RWPE2 (cell line): ENCODE results near the gene PI16.
A peak's percentile ranks its signal among the peaks of the same experiment; 100 is the strongest.

Experiments
- ATAC-seq: fragments of 200-7000 bp; cut with Tn5 transposase; 3 replicates; pipeline ENCODE4 v1.9.1; 2021; ENCODE audit warnings: low read depth
- DNase-seq: peaks from one replicate; pipeline ENCODE4 v3.0.0-alpha.2; 2020; ENCODE audit warnings: low spot score
- H3K27ac ChIP-seq: fragments of 450-650 bp; 2 replicates; pipeline ENCODE4 v1.5.1; 2017; ENCODE audit warnings: mild to moderate bottlenecking; ENCODE audit not compliant: poor library complexity, severe bottlenecking
- H3K27me3 ChIP-seq: fragments of 250-450 bp; sonication (Bioruptor Pico); 2 replicates; pipeline ENCODE4 v1.5.1; 2021; ENCODE audit warnings: mild to moderate bottlenecking, moderate library complexity; ENCODE audit not compliant: insufficient read depth, poor library complexity, severe bottlenecking
- H3K36me3 ChIP-seq: fragments of 250-450 bp; sonication (Bioruptor Pico); 2 replicates; pipeline ENCODE4 v1.5.1; 2020; ENCODE audit warnings: low read depth, mild to moderate bottlenecking, moderate library complexity
- H3K4me1 ChIP-seq: fragments of 250-450 bp; sonication (Bioruptor Pico); 2 replicates; pipeline ENCODE4 v1.5.1; 2021; ENCODE audit warnings: mild to moderate bottlenecking, moderate library complexity; ENCODE audit not compliant: insufficient read depth, poor library complexity, severe bottlenecking
- H3K4me3 ChIP-seq: fragments of 250-450 bp; sonication (Bioruptor Pico); 2 replicates; pipeline ENCODE4 v1.5.1; 2021; ENCODE audit warnings: mild to moderate bottlenecking, moderate library complexity; ENCODE audit not compliant: severe bottlenecking
- H3K9me3 ChIP-seq: fragments of 250-450 bp; sonication (Bioruptor Pico); 2 replicates; pipeline ENCODE4 v1.5.1; 2021; ENCODE audit warnings: mild to moderate bottlenecking, moderate library complexity; ENCODE audit not compliant: severe bottlenecking
- TF ChIP-seq, protein P1 (sequence below): fragments of 450-650 bp; IDR thresholded peaks from one replicate; pipeline ENCODE4 v1.5.1; 2017; ENCODE audit warnings: mild to moderate bottlenecking, moderate library complexity; ENCODE audit not compliant: poor library complexity, severe bottlenecking

Gene PI16

GRCh38 chr6:36958775-36959554, 4.4 kb downstream of the PI16 start:
- ATAC-seq, result no peak
- no peak overlapping the region for H3K27ac ChIP-seq

DNA sequence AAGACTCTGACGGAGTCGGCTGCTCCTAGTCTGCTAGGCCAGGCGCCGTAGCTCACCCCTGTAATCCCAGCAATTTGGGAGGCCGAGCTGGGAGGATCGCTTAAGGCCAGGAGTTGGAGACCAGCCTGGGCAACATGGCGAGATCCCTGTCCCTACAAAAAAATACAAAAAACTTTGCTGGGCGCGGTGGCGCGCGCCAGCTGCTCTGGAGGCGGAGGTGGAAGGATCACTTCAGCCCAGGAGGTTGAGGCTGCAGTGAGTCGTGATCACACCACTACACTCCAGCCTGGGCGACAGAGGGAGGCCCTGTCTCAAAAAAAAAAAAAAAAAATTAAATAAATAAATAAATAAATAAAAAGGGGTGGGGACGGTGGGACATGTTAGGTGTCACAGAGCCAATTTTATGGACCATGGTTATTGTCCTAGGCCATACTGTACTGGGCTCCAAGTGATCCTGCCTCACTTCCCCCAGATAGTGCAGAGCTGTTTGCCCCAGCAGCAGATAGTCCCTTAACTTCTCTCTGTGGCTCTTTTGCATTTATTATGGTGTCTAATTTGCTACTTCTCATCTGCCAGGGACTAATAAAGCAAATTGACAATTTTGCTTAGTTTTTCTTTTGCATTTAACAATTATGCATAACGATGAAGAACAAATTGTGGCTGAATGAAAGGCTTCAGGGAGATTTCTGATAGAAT, 5.2 kb downstream of the PI16 start:
- Histone ChIP-seq H3K36me3 (no peaks in the 10 kb centered on the region), H3K27me3 (no peaks in the 10 kb centered on the region), H3K4me1 (peaks cover 11% of the 10 kb centered on the region), H3K9me3 (no peaks in the 10 kb centered on the region), H3K27ac (peak overlapping the region; percentile 17), H3K4me3 (no peak overlapping the region)
- no peak for ATAC-seq
- no peak for DNase-seq
- TF ChIP-seq, protein P1, sequence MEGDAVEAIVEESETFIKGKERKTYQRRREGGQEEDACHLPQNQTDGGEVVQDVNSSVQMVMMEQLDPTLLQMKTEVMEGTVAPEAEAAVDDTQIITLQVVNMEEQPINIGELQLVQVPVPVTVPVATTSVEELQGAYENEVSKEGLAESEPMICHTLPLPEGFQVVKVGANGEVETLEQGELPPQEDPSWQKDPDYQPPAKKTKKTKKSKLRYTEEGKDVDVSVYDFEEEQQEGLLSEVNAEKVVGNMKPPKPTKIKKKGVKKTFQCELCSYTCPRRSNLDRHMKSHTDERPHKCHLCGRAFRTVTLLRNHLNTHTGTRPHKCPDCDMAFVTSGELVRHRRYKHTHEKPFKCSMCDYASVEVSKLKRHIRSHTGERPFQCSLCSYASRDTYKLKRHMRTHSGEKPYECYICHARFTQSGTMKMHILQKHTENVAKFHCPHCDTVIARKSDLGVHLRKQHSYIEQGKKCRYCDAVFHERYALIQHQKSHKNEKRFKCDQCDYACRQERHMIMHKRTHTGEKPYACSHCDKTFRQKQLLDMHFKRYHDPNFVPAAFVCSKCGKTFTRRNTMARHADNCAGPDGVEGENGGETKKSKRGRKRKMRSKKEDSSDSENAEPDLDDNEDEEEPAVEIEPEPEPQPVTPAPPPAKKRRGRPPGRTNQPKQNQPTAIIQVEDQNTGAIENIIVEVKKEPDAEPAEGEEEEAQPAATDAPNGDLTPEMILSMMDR, result no peak

More at GRCh38 chr6:36958775-36959554, 4.4 kb downstream of the PI16 start:
- H3K4me1 ChIP-seq, result peaks cover 9% of the 10 kb centered on the region
- no peaks in the 10 kb centered on the region for H3K9me3 ChIP-seq
- no peaks in the 10 kb centered on the region for H3K27me3 ChIP-seq
- no peak for DNase-seq
- TF ChIP-seq, protein P1, result no peak
- H3K4me3 ChIP-seq, result no peak overlapping the region
- no peaks in the 10 kb centered on the region for H3K36me3 ChIP-seq

DNA sequence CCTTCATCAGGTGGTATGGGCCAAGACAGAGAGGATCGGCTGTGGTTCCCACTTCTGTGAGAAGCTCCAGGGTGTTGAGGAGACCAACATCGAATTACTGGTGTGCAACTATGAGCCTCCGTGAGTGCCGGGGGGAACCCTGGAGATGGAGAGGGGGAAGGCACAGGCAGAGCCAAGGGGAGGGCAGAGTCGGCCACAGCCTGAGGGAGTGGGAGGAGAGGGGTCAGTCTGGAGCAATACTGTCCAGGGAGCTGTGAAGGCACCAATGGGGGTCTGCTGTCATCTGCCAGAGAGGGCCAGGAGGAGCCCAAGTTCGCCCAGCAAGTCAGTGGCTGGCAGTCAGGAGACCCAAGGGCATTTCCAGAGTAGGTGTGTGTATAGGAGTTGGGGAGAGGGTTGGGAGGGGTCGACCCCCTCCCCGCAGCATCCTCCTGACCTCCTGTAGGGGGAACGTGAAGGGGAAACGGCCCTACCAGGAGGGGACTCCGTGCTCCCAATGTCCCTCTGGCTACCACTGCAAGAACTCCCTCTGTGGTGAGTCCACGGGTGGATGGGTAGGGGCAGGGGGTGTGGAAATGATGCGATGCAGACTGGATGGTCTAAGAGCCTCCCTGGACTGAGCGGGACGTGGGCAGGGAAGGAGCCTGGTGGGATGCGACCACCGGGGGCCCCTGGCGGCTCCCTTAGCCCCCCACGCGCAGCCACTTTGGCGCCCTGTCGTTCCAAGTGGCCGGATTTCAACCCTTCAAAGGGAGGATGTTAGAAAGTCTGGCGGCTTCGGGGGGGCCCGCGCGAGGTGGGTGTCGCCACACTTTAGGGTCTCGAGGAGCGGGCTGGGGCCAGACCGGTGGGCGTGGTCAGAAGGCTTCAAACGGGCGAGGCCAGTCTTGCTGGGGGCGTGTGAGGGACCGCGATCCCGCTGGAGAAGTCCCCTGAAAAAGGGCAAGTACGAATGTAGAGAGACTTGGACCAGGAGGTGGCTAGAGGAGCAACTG, 7.2 kb downstream of the PI16 start:
- no peak for DNase-seq
- no peak for ATAC-seq
- peaks cover 11% of the 10 kb centered on the region for H3K4me1 ChIP-seq
- no peaks in the 10 kb centered on the region for H3K27me3 ChIP-seq
- H3K36me3 ChIP-seq, result no peaks in the 10 kb centered on the region
- TF ChIP-seq, protein P1, result no peak
- H3K4me3 ChIP-seq, result no peak overlapping the region
- no peak overlapping the region for H3K27ac ChIP-seq
- no peaks in the 10 kb centered on the region for H3K9me3 ChIP-seq

DNA sequence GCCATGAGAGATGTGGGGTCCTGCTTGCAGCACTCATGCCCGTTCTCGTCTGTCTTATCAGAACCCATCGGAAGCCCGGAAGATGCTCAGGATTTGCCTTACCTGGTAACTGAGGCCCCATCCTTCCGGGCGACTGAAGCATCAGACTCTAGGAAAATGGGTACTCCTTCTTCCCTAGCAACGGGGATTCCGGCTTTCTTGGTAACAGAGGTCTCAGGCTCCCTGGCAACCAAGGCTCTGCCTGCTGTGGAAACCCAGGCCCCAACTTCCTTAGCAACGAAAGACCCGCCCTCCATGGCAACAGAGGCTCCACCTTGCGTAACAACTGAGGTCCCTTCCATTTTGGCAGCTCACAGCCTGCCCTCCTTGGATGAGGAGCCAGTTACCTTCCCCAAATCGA, 8.3 kb downstream of the PI16 start:
- H3K36me3 ChIP-seq, result peaks cover 6% of the 10 kb centered on the region
- H3K4me1 ChIP-seq, result peaks cover 11% of the 10 kb centered on the region
- no peaks in the 10 kb centered on the region for H3K9me3 ChIP-seq
- TF ChIP-seq, protein P1, result no peak
- no peak overlapping the region for H3K27ac ChIP-seq
- H3K4me3 ChIP-seq, result no peak overlapping the region
- ATAC-seq (no peak), DNase-seq (no peak)
- H3K27me3 ChIP-seq, result no peaks in the 10 kb centered on the region
